GM23248 (cell line): ENCODE results near the gene C11orf68.

ENCODE experiments used
- EZH2 ChIP-seq: fragments of 200-600 bp; sonication (generic); IDR thresholded peaks from 2 replicates; pipeline ENCODE4 v1.6.1; 2018; ENCODE audit warnings: antibody characterized with exemption, mild to moderate bottlenecking; ENCODE audit not compliant: insufficient read depth, poor library complexity, severe bottlenecking
- EZH2phosphoT487 ChIP-seq: fragments of 200-600 bp; sonication (generic); IDR thresholded peaks from 2 replicates; pipeline ENCODE4 v1.6.1; 2018; ENCODE audit warnings: antibody characterized with exemption, moderate library complexity, mild to moderate bottlenecking, low read depth; ENCODE audit not compliant: insufficient read depth

- TF ChIP-seq EZH2 = no peak
- TF ChIP-seq EZH2phosphoT487 = no peak
Measured at GRCh38 chr11:65962141-65962564, 43.3 kb upstream of the C11orf68 start.
